ENCODE measurements around the gene AP3S2.
"Not testable (repeated sequence)": the region's sequence is repeated elsewhere in the genome, so short reads cannot be mapped to it uniquely, and the experiment has no call there.

Gene AP3S2

DNA sequence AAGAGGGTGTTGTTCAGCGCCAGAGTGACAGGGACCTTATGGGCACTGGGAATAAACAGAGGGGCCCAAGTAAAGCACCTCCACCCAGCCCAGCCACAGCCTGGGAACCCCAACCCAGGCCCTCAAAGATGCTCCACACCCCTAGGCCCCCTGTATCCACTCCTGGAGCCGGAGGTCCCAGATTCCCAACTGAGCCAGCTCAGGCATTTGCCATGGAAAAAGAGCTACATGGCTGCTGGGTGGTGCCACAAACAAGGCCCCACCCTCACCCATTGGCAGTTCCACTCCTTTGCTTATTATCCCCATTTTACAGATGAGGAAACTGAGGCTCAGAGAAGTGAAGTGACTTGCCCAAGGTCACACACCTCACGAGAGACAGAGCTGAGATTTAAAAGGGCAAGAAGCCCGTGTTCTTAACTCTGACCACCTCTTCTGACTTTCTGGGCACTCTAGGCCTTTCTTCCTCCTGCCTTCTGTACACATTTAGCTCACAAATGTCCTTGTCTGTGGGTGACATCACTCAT lies 96.1 kb downstream of the AP3S2 start:
- DNase-seq, result no peak

DNA sequence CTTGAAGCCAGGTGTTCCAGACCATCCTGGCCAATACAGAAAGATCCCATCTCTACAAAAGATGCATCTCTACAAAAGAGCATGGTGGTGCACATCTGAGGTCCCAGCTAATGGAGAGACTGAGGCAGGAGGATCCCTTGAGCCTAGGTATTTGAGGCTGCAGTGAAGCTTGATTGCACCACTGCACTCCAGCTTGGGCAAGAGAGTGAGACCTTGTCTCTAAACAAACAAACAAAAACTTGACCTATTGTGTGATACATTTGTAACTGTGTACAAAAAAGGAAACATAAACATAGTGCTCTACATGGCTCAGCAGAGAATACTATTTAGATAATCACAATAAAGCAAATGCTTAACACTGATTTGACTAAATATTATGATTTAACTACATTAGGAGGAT lies 97.8 kb downstream of the AP3S2 start:
- DNase-seq, result no peak

DNA sequence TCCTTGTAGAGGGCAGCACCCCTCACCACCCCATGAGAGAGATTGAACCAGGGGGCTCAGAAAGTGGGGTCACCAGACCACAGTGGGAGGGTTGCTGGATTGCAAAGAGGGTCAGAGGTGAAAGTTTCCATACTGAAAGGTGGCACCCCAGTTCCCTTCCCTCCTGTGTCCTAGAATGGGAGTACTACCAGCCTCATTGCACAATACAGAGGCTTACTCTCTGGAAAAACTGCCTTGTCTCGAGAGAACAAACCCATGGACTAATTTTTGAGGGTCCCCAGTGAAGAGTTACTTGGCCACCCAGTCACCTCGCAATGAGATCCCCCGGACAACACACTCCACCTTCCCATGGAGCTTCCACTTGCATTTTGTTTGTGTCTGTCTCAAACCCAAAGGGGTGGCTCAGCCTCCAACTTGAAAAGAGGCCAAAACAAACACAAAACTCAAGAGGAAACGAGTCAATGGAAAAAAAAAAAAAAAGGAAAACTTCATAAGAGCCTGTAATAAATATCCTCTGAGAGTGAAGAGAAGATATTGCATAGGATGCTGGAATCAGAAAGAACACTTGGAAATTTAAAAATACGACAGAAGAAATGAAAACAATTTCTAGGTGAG lies 99.1 kb downstream of the AP3S2 start:
- DNase-seq, result no peak

DNA sequence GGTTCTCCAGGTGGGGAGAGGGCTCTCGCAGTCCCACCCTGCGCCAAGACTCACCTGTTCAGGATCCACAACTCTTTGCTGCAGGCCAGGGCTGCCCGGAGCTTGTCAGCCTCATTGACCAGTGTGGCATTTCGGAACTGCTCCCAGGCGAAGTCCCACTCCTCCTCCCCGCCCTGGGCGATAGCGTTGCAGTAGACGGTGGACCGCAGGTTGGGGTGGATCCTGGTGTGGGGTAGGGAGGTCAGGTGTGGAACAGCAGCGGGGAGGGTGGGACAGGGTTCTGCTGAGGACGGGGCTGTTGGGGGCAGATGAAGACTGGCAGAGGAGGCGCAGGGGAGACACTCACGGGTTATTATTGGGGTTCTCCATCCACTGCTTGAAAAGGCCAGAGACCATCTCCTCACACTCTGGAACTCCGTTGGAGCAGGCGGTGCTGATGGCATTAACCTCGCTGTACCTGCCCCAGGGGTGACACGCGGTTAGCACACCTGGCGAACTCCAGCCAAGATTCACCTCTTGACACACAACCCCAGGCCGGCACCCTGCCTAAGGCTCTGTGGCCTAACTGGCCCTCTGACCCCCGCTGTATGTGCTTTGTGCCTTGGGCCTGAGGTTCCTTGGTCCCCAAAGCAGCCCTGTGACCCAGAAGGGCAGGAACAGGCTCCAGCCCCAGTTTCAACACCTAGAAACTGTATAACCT lies 101.5 kb downstream of the AP3S2 start:
- no peak for DNase-seq

DNA sequence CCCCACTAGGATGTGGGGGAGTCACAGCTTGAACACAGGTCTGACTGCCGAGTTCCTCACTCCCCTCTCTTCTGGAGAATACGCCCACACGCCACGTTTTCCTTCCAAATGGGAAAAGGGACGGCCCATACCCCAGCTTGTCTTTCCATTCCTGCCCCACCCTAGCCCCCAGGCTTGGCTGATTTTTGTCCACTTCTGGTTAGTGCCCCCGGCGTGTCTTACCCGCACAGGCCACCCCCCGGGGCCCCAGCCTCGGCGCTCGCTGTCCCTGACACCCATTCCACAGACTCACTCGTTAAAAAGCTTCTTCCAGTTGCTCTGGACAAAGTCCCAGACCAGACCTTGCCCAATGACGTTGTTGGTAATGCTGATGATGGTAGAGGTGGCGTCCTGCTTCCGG lies 103.1 kb downstream of the AP3S2 start:
- no peak for DNase-seq

DNA sequence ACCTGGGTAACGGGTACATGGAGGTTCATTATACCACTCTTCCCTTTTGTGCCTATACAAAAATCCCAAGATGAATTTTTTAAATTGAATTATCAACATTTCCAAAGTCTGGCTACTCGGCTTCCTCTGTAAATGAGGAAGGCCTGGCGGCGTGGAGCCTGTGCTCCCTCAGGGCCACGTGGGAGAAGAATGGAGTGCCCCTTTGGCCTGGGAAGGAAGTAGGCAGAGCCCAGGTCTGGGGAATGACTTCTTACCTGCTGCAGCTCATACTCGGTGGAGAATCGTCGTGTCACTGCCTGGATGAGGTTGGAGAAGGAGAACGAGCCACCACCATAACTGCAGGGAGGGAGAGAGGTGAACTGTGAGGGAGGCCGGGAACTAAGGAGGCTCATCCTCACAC lies 103.6 kb downstream of the AP3S2 start:
- no peak for DNase-seq

DNA sequence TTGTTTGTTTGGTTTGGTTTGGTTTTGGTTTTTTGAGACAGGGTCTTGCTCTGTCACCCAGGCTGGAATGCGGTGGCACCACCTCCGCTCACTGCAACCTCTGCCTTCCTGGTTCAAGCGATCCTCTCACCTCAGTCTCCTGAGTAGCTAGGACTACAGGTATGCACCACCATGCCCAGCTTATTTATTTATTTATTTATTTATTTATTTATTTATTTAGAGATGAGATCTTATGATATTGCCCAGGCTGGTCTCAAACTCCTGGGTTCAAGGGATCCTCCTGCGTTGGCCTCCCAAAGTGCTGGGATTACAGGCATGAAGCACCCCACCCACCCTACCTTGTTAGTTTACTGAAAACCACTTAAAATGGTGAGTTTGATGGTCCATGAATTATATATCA lies 105.2 kb downstream of the AP3S2 start:
- not testable (repeated sequence) for DNase-seq

DNA sequence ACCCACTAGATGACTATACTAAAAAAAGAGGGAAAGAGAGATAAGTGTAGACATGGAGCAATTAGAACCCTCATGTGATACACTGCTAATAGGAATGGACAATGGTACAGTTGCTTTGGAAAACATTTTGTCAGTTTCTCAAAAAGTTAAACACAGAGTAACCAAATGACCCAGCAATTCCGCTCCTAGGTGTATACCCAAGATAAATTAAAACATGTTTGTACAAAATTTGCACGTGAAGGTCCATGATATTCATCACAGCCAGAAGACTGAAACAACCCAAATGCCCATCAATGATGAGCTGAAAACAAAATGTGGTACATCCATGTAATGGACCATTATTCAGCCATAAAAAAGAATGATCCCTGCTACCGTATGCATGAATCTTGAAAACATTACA lies 105.8 kb downstream of the AP3S2 start:
- no peak for DNase-seq

DNA sequence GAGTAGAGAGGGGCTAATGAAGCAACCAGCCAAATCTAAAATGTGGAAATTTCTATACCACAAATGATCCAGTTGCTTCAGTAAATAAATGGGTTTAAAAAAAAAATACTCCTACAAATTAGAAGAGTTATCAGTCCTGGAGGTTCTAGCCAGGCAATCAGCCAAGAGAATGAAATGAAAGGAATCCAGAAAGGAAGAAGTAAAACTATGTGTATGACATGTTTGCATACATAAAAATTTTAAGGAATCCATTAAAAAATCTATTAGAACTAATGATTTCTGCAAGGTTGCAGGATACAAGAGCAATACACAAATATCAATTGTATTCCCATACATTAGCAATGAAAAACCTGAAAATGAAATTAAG lies 108.0 kb downstream of the AP3S2 start:
- no peak for DNase-seq

DNA sequence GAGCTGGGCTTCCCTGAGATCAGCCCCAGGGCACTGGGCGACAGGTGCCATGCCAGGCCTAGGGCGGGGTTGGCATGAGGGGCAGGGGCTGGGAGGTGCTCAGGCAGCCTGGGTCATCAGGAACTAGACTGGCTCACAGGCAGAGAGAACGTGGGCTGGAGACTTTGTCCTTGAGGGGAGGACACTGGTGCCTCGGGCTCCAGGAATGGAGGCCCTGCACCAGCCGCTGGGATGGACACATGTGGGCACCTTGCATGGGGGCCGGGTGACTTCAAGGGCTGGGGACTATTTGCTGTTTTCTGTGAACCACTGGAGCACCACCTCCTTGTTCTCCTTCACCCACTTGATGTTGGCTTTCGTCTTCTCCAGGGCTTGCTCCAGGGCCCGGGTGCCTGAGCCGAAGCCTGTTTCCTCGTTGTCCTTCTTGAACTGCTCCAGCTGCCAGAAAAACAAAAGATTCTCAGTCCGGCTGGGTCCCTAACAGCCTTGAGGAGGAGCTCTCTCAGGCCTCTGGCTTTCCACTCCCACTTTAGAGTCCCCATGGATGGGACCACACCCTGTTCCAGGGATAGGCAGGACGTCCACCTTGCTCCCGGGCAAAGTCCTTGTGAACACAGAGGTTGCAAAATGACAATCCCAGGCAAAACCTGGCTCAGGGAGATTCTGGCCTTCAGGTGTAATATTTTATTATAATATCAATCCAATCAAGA lies 108.6 kb downstream of the AP3S2 start:
- no peak for DNase-seq

DNA sequence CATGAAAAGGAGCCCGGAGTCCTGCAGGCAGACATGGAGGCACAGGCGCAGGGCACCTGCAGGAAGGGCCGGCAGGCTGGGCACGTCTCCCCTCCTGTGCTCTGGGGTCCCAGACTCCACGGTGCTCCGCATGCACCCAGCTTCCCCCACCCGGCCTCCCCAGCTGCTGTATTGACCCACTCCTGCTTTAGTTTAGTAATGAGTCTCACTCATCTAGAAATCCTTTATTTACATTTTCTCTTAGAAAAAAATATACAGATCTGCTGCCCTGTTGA lies 109.2 kb downstream of the AP3S2 start:
- DNase-seq, result no peak

DNA sequence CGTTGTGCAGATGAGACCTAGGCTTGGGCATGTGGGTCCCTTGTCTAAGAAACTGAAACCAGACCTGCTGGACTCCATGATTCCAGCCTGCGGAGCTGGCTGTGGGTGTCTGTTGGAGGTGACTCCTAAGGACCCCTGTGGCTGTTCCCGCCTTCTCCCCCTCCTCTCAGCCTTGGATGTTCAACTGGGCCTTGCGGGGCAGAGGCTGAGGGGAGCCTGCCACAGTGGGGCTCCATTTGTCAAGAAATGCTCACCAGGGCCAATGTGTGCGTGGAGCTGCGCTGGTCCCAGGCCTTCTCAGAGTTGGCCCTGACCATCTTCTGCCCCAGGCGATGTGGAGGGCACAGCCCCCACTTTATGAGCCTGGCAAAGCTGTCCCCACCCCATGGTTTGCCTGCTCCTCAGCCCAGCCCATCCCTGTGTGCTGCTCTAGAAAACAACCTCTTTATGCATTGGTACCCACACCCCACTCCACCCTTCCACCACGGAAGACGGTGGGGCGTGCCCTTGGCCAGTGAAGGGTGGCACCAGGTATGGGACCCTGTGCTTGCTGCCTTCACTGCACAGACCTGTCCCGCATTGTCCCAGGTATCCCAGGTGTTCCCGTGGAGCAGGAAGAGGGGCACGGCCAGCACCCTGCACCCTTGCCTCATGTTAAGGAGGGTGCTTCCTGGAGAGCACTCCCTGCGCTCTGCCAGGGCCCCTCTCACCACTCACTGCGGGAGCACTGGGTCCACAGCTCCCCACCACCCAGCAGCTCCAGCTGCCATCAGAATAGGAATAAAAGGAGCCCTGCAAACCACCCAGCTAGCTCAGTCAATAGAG lies 109.7 kb downstream of the AP3S2 start:
- no peak for DNase-seq

DNA sequence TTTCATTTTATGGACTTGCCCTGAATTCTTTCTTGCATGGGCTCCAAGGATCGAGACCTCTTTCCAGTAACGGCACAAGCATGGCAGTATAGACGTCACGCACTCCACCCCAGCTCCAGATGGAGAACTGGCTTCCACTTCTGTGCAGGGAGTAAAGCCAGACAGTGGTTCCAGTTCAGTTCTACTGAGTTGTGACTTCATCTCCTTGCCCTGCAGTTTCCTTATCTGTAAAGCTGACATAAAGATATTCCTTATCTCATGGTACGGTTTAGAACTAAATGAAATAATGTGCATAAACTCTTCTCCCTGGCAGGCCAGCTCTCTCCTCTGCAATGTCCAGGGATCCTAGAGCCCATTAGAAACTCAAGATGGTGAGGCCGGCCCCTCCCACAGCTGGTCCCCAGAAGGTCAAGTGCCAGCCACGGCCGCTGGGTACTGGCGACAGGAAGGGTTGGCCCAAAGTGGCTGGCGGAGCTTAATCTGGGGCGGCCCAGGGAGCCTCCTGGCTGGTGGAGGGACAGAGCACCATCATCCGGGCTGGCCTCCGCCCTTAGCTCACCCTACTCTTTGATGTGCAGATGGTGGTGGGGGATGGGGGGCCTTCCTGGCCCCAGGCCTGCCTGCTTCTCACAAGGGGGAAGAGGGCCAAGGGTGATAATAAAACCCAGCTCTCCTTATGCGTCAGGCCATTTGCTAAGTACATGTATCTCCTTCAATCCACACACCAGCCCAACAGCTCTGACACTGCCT lies 110.5 kb downstream of the AP3S2 start:
- no peak for DNase-seq

DNA sequence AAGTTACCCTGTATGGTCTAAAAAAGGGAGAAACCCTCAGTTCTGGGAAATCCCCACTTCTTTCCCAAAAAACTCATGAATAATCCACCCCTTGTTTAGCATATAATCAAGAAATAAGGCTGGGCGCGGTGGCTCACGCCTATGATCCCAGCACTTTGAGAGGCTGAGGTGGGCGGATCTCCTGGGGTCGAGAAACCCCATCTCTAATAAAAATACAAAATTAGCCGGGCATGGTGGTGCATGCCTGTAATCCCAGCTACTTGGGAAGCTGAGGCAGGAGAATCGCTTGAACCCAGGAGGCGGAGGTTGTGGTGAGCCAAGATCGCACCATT lies 111.2 kb downstream of the AP3S2 start:
- not testable (repeated sequence) for DNase-seq

DNA sequence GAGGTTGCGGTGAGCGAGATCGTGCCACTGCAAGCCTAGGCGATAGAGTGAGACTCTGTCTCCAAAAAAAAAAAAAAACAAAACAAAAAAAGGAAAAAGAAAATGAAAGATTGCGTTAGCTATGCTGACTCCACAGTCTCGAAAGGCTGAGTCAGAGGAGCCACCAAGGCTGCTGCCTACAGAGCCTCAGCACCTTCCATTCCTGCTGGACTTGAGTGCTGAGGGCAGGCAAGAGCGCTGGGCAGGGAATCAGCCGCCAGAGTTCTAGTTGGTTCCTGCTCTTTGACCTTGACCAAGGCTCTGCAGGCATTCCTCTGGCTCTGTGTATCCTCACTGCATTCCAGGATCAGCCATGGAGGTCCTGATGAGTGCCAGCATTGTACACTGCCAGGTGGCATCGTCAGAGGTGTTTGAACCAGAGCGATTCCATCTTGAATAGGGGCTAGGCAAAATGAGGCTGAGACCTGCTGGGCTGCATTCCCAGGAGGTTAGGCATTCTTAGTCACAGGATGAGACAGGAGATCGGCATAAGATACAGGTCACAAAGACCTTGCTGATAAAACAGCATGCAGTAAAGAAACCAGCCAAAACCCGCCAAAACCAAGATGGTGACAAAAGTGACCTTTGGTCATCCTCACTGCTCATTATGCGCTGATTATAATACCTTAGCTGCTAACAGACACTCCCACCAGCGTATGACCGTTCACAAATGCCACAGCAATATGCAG lies 111.7 kb downstream of the AP3S2 start:
- DNase-seq, result no peak

DNA sequence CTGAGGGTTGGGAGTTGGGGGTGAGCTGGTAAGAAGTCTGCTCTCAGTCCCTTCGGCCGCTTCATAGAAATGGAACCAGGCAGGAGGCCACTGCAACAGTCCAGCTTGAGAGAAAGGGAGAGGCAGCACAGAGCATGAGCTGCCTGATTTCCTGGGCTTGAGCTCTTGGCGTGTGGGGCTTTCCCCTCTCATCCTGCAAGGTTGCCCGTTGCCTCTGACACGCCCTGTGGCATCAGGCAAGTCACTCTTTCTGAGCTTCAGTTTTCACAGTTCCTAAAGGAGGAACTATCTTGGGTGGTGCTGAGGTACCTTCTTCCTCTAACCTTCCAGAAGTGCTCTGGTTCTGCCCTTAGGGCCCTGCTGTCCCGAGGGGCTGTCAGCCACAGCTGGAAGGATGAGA lies 112.7 kb downstream of the AP3S2 start:
- DNase-seq, result no peak

DNA sequence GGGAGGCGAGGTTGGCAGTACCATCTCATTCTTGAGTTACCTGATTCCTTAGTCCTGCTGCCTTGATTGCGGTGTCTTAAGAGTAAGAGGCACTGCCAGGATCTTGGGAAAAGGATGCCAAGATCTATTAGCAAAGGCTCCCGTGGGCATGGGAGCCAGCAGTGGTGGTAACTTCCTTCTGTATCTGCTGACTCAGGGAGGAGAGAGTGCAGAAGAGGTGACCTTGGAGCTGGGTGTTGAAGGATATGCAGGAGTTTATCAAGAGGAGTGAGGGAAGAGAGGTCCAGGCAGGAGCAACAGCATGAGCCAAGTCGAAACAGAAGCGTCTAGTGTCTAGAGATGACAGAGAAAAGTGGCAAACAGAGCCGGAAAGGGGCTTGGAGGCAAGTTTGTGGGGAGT lies 113.2 kb downstream of the AP3S2 start:
- no peak for DNase-seq
